ENCODE data around the gene LRRC34. TPM values are rescaled to one million over a fixed set of nuclear protein-coding genes. Genes with fewer than 3 reads are reported as not detected.

The LRRC34 gene
- total RNA-seq, 1 experiment from 2014 or later = 9.7 TPM

DNA sequence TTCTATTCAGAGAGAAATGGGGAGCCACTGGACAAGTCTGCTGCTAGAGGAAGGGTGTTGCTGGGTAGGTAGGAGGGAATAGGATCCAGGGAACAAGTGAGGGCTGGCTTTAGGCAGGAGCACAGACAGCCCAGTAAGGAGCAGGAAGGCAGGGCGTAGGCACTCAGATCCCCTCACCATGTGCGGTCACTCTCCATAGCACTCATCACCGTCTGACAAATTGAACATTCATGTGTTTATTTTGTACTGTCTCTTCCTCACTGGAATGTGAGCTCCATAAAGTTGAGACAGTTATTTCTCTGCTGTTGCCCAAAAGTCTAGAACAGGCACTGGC lies 24.2 kb upstream of the LRRC34 start:
- Histone ChIP-seq H3K4me1 (ENCODE audit: insufficient read depth, low read length, poor library complexity, severe bottlenecking) (no peaks in the 10 kb centered on the region), H3K4me3 (ENCODE audit: low read depth, low read length, poor library complexity, severe bottlenecking) (no peak overlapping the region), H3K36me3 (ENCODE audit: insufficient read depth, low read length, poor library complexity, severe bottlenecking) (no peaks in the 10 kb centered on the region), H3K27ac (ENCODE audit: low read depth, low read length, poor library complexity, severe bottlenecking) (no peak overlapping the region), H3K9me3 (ENCODE audit: low read depth, low read length, poor library complexity, severe bottlenecking) (no peaks in the 10 kb centered on the region), H3K27me3 (replicated peaks; ENCODE audit: insufficient read depth, low read depth, low read length, poor library complexity) (no peaks in the 10 kb centered on the region)
- no TSS peak for BruUV-seq (replicated peaks)
- TF ChIP-seq, protein P1, sequence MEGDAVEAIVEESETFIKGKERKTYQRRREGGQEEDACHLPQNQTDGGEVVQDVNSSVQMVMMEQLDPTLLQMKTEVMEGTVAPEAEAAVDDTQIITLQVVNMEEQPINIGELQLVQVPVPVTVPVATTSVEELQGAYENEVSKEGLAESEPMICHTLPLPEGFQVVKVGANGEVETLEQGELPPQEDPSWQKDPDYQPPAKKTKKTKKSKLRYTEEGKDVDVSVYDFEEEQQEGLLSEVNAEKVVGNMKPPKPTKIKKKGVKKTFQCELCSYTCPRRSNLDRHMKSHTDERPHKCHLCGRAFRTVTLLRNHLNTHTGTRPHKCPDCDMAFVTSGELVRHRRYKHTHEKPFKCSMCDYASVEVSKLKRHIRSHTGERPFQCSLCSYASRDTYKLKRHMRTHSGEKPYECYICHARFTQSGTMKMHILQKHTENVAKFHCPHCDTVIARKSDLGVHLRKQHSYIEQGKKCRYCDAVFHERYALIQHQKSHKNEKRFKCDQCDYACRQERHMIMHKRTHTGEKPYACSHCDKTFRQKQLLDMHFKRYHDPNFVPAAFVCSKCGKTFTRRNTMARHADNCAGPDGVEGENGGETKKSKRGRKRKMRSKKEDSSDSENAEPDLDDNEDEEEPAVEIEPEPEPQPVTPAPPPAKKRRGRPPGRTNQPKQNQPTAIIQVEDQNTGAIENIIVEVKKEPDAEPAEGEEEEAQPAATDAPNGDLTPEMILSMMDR (conservative IDR thresholded peaks at IDR 0.05; ENCODE audit: low read depth, low read length) = no peak
- TF ChIP-seq EZH2 (IDR thresholded peaks at IDR 0.05; ENCODE audit: borderline replicate concordance, low read depth, low read length, poor library complexity, severe bottlenecking) = no peak
- ChIA-PET CTCF (no interaction called here), POLR2A (ENCODE audit: low non-redundant PET) (no interaction called here)
- intact Hi-C loops (cut with micrococcal nuclease; ENCODE audit: unreplicated experiment) = no loop called here
- no peak for DNase-seq (ENCODE audit: low spot score)

DNA sequence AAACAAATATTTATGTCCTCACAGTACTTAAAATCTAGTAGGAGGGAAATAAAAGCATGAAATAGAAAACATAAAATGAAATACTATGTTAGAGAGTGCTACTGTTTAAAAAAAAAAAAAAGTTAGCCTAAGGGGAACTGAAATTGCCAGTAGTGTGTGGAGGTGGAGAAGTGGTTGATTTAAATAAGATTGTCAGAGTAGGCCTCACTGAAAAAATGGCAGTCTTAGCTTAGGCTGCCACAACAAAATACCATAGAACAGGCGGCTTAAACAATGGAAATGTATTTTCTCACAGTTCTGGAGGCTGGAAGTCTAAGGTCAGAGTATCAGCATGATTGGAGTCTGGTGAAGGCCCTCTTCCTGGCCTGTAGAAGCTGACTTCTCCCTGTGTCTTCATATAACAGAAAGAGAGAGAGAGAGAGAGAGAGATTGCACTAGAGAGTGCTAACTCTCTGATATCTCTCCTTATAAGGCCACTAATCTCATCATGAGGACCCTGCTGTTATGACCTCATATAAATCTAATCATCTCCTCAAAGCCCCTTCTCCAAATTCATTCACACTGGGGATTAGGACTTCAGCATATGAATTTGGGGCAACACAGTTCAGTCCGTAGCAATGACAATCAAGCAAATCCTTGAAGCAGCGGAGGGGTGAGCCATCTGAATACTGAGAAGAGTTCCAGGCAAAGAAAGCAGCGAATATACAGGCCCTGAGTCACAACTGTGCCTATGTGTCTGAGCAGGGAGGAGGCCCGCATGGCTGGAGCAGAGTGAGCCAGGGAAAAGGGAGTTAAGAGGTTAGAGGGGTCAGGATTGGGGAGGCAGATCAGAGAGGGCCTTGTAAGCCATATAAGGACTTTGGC lies 23.6 kb upstream of the LRRC34 start:
- TF ChIP-seq, protein P1 (conservative IDR thresholded peaks at IDR 0.05; ENCODE audit: low read depth, low read length) = no peak
- no peak for TF ChIP-seq EZH2 (IDR thresholded peaks at IDR 0.05; ENCODE audit: borderline replicate concordance, low read depth, low read length, poor library complexity, severe bottlenecking)
- Histone ChIP-seq H3K4me3 (ENCODE audit: low read depth, low read length, poor library complexity, severe bottlenecking) (no peak overlapping the region), H3K4me1 (ENCODE audit: insufficient read depth, low read length, poor library complexity, severe bottlenecking) (no peaks in the 10 kb centered on the region), H3K36me3 (ENCODE audit: insufficient read depth, low read length, poor library complexity, severe bottlenecking) (no peaks in the 10 kb centered on the region), H3K9me3 (ENCODE audit: low read depth, low read length, poor library complexity, severe bottlenecking) (no peaks in the 10 kb centered on the region), H3K27me3 (replicated peaks; ENCODE audit: insufficient read depth, low read depth, low read length, poor library complexity) (no peaks in the 10 kb centered on the region), H3K27ac (ENCODE audit: low read depth, low read length, poor library complexity, severe bottlenecking) (no peak overlapping the region)
- POLR2A ChIA-PET (ENCODE audit: low non-redundant PET) = no interaction called here
- intact Hi-C loops (cut with micrococcal nuclease; ENCODE audit: unreplicated experiment) = no loop called here
- CTCF ChIA-PET = no interaction called here
- no TSS peak for BruUV-seq (replicated peaks)
- no peak for DNase-seq (ENCODE audit: low spot score)

DNA sequence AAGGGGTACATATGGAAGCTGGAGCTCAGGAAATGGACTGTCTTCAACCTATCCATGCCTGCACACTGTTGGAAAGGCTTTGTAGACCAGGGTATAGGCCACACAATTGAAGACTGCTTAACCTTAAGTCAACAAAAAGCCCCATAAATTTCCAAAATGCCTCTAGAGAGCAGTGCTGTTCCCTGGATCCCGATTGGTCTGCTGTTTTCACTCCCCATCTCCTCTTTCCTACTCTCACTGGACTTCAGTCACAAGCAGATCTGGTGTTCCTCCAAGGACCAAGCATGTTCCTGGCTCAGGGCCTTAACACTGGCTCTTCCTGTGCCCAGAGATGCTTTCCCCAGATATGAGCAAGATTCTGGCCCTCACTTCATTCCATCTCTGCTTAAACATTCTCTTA lies 22.8 kb upstream of the LRRC34 start:
- TF ChIP-seq EZH2 (IDR thresholded peaks at IDR 0.05; ENCODE audit: borderline replicate concordance, low read depth, low read length, poor library complexity, severe bottlenecking) = no peak
- TF ChIP-seq, protein P1 (conservative IDR thresholded peaks at IDR 0.05; ENCODE audit: low read depth, low read length) = no peak
- H3K36me3 ChIP-seq (ENCODE audit: insufficient read depth, low read length, poor library complexity, severe bottlenecking) = no peaks in the 10 kb centered on the region
- no peaks in the 10 kb centered on the region for H3K4me1 ChIP-seq (ENCODE audit: insufficient read depth, low read length, poor library complexity, severe bottlenecking)
- no peaks in the 10 kb centered on the region for H3K9me3 ChIP-seq (ENCODE audit: low read depth, low read length, poor library complexity, severe bottlenecking)
- no peak for DNase-seq (ENCODE audit: low spot score)
- intact Hi-C loops (cut with micrococcal nuclease; ENCODE audit: unreplicated experiment) = no loop called here
- no peaks in the 10 kb centered on the region for H3K27me3 ChIP-seq (replicated peaks; ENCODE audit: insufficient read depth, low read depth, low read length, poor library complexity)
- no peak overlapping the region for H3K27ac ChIP-seq (ENCODE audit: low read depth, low read length, poor library complexity, severe bottlenecking)
- H3K4me3 ChIP-seq (ENCODE audit: low read depth, low read length, poor library complexity, severe bottlenecking) = no peak overlapping the region
- no TSS peak for BruUV-seq (replicated peaks)
- ChIA-PET CTCF (no interaction called here), POLR2A (ENCODE audit: low non-redundant PET) (no interaction called here)

Data from A673 (cell line).